ENCODE measurements around the gene MPND. TPM values are rescaled to one million over a fixed set of nuclear protein-coding genes. Genes with fewer than 3 reads are reported as not detected.

The MPND gene
- total and polyA plus RNA-seq, 2 of the 13 experiments (the other 11 are each of a cell fraction or from before 2014, with no cell fraction given), result 10.8 to 15.8 TPM

- TF ChIP-seq BORCS8-MEF2B (CRISPR knock-in tag; IDR thresholded peaks at IDR 0.05) (peak; percentile 55; the same call in 1 of the 2 replicates), ZBTB25 (CRISPR knock-in tag; IDR thresholded peaks at IDR 0.05) (peak; percentile 87), ARNT (IDR thresholded peaks at IDR 0.05) (no peak), MTERF4 (CRISPR knock-in tag; IDR thresholded peaks at IDR 0.05) (0 out of 2 replicates have a peak, but pooled peaks have one; percentile 8), RARA (CRISPR knock-in tag; IDR thresholded peaks at IDR 0.05) (peak; percentile 52; the same call in 1 of the 2 replicates), SMC3 (IDR thresholded peaks at IDR 0.05; ENCODE audit: low read length) (peak; percentile 38; the same call in 1 of the 2 replicates), ETV6 (CRISPR knock-in tag; conservative IDR thresholded peaks at IDR 0.05) (peak; percentile 71; the same call in 1 of the 2 replicates), RBFOX2 (IDR thresholded peaks at IDR 0.05; ENCODE audit: low read depth, low read length) (peak; percentile 79), CBX5 (CRISPR knock-in tag; IDR thresholded peaks at IDR 0.05; ENCODE audit: borderline replicate concordance) (peak; percentile 96), GZF1 (CRISPR knock-in tag; IDR thresholded peaks at IDR 0.05) (no peak), ZNF619 (CRISPR knock-in tag; IDR thresholded peaks at IDR 0.05) (0 out of 2 replicates have a peak, but pooled peaks have one; percentile 16), ZNF589 (CRISPR knock-in tag; conservative IDR thresholded peaks at IDR 0.05) (peak; percentile 79; the same call in 1 of the 2 replicates), POLR2G (IDR thresholded peaks at IDR 0.05; ENCODE audit: low read depth, low read length) (0 out of 2 replicates have a peak, but pooled peaks have one; percentile 36), MEIS1 (CRISPR knock-in tag; IDR thresholded peaks at IDR 0.05; ENCODE audit: borderline replicate concordance) (no peak; the same call in 1 of the 2 replicates), YEATS4 (CRISPR knock-in tag; IDR thresholded peaks at IDR 0.05; ENCODE audit: borderline replicate concordance) (peak; percentile 78), ZNF768 (CRISPR knock-in tag; IDR thresholded peaks at IDR 0.05) (peak; percentile 60), KMT2B (CRISPR knock-in tag; IDR thresholded peaks at IDR 0.05) (peak; percentile 81), SRY (CRISPR knock-in tag; IDR thresholded peaks at IDR 0.05) (0 out of 2 replicates have a peak, but pooled peaks have one; percentile 21), HCFC1 (IDR thresholded peaks at IDR 0.05; ENCODE audit: low read depth, low read length) (peak; percentile 58)
- TF ChIP-seq, protein P1, sequence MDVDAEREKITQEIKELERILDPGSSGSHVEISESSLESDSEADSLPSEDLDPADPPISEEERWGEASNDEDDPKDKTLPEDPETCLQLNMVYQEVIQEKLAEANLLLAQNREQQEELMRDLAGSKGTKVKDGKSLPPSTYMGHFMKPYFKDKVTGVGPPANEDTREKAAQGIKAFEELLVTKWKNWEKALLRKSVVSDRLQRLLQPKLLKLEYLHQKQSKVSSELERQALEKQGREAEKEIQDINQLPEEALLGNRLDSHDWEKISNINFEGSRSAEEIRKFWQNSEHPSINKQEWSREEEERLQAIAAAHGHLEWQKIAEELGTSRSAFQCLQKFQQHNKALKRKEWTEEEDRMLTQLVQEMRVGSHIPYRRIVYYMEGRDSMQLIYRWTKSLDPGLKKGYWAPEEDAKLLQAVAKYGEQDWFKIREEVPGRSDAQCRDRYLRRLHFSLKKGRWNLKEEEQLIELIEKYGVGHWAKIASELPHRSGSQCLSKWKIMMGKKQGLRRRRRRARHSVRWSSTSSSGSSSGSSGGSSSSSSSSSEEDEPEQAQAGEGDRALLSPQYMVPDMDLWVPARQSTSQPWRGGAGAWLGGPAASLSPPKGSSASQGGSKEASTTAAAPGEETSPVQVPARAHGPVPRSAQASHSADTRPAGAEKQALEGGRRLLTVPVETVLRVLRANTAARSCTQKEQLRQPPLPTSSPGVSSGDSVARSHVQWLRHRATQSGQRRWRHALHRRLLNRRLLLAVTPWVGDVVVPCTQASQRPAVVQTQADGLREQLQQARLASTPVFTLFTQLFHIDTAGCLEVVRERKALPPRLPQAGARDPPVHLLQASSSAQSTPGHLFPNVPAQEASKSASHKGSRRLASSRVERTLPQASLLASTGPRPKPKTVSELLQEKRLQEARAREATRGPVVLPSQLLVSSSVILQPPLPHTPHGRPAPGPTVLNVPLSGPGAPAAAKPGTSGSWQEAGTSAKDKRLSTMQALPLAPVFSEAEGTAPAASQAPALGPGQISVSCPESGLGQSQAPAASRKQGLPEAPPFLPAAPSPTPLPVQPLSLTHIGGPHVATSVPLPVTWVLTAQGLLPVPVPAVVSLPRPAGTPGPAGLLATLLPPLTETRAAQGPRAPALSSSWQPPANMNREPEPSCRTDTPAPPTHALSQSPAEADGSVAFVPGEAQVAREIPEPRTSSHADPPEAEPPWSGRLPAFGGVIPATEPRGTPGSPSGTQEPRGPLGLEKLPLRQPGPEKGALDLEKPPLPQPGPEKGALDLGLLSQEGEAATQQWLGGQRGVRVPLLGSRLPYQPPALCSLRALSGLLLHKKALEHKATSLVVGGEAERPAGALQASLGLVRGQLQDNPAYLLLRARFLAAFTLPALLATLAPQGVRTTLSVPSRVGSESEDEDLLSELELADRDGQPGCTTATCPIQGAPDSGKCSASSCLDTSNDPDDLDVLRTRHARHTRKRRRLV (CRISPR knock-in tag; IDR thresholded peaks at IDR 0.05), result no peak
- TF ChIP-seq, protein P2, sequence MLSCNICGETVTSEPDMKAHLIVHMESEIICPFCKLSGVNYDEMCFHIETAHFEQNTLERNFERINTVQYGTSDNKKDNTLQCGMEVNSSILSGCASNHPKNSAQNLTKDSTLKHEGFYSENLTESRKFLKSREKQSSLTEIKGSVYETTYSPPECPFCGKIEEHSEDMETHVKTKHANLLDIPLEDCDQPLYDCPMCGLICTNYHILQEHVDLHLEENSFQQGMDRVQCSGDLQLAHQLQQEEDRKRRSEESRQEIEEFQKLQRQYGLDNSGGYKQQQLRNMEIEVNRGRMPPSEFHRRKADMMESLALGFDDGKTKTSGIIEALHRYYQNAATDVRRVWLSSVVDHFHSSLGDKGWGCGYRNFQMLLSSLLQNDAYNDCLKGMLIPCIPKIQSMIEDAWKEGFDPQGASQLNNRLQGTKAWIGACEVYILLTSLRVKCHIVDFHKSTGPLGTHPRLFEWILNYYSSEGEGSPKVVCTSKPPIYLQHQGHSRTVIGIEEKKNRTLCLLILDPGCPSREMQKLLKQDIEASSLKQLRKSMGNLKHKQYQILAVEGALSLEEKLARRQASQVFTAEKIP (CRISPR knock-in tag; IDR thresholded peaks at IDR 0.05; ENCODE audit: borderline replicate concordance), result no peak
Measured at GRCh38 chr19:4400135-4400936, 57.0 kb downstream of the MPND start, which contains the start of gene SH3GL1 (continued).

Data from HepG2 (cell line).